DND-41 (cell line): ENCODE results near the gene AGK.

Experiments
- ATAC-seq: fragments of 200-7000 bp; cut with Tn5 transposase; 3 replicates; pipeline ENCODE4 v1.9.1; 2021; ENCODE audit warnings: low read depth; ENCODE audit not compliant: insufficient read depth
- DNase-seq: peaks from one replicate; pipeline ENCODE4 v3.0.0-alpha.2; 2020
- H2AFZ ChIP-seq: 2 replicates; pipeline ENCODE4 v1.6.0; 2012; ENCODE audit warnings: low read depth, low read length
- H3K27ac ChIP-seq: 2 replicates; pipeline ENCODE4 v1.5.1; 2012; ENCODE audit warnings: low read length, inconsistent platforms
- H3K27me3 ChIP-seq: fragments of 200-600 bp; sonication (generic); 2 replicates; pipeline ENCODE4 v1.6.0; 2012; ENCODE audit warnings: low read length, mild to moderate bottlenecking, inconsistent platforms; ENCODE audit not compliant: insufficient read depth, poor library complexity
- H3K36me3 ChIP-seq: 2 replicates; pipeline ENCODE4 v1.5.1; 2012; ENCODE audit warnings: low read length, inconsistent platforms; ENCODE audit not compliant: insufficient read depth
- H3K4me1 ChIP-seq: 2 replicates; pipeline ENCODE4 v1.5.1; 2012; ENCODE audit warnings: mild to moderate bottlenecking, low read length; ENCODE audit not compliant: insufficient read depth
- H3K4me2 ChIP-seq: 2 replicates; pipeline ENCODE4 v1.6.0; 2012; ENCODE audit warnings: mild to moderate bottlenecking, moderate library complexity, low read length, inconsistent platforms; ENCODE audit not compliant: insufficient read depth
- H3K4me3 ChIP-seq, 2 experiments: fragments of 200-600 bp in 1 of 2; shearing (Covaris generic) in 1 of 2; 2 replicates each; pipeline ENCODE4 v1.5.1; 2012 to 2016; ENCODE audit warnings: inconsistent platforms in 2 of 2, low read length in 2 of 2, mild to moderate bottlenecking in 2 of 2, low read depth in 1 of 2, moderate library complexity in 1 of 2
- H3K79me2 ChIP-seq: 2 replicates; pipeline ENCODE4 v1.6.0; 2012; ENCODE audit warnings: low read length, inconsistent platforms; ENCODE audit not compliant: insufficient read depth
- H3K9ac ChIP-seq: 2 replicates; pipeline ENCODE4 v1.6.0; 2012; ENCODE audit warnings: low read depth, mild to moderate bottlenecking, inconsistent platforms, low read length, moderate library complexity
- H3K9me3 ChIP-seq: 2 replicates; pipeline ENCODE4 v1.5.1; 2012; ENCODE audit warnings: low read length, moderate library complexity, mild to moderate bottlenecking, inconsistent platforms; ENCODE audit not compliant: insufficient read depth, severe bottlenecking
- H4K20me1 ChIP-seq: 2 replicates; pipeline ENCODE4 v1.6.0; 2012; ENCODE audit warnings: low read length; ENCODE audit not compliant: insufficient read depth
- EZH2 ChIP-seq: IDR thresholded peaks from 3 replicates; pipeline ENCODE4 v1.6.1; 2012; ENCODE audit warnings: borderline replicate concordance, low read depth, mild to moderate bottlenecking, moderate library complexity, low read length, inconsistent platforms; ENCODE audit not compliant: severe bottlenecking
- TF ChIP-seq, protein P1 (sequence below): IDR thresholded peaks from 2 replicates; pipeline ENCODE4 v1.5.1; 2012; ENCODE audit warnings: borderline replicate concordance, low read length, moderate library complexity, mild to moderate bottlenecking; ENCODE audit not compliant: poor library complexity, severe bottlenecking; ENCODE audit errors: extremely low read depth

AGK gene

DNA sequence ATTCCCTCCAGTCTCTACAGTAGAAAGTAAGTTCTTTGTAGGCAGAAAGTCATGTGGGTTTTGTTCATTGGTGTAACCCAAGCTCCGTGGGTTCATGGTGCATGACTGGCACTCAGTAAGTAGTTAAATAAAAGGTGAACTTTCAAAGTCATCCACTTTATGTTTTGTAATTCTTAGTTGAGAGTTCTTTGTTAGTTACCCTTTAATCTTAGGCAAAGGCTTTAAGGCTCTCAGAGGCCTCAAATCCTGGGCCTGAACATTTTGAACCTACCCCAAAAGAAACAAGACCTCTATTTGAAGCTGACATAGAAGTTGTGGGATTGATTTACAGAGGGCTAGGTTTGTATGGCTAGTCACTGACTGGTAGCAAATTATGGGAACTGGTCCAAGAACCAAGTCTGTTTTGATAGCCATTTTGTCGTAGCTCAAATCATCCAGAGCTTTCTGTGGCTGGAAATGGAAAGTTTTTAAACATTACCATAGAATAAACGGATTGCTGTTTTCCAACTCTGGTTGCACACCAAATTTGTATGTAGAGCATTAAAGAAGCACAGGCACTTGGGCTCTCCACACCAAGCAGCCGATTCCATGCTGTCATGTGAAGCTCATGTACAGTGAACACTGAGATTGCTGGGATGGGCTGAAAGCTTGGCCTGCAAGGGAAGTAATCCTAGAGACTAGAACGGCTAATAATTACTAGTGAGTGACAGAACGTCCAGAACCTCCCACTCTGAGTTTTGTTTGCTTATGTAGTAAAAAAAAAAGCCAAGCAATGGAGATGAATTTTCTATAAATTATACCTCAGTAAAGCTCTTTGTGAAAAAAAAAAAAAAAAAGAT is 97.3 kb downstream of the AGK start:
- no peak for TF ChIP-seq EZH2
- TF ChIP-seq, protein P1, sequence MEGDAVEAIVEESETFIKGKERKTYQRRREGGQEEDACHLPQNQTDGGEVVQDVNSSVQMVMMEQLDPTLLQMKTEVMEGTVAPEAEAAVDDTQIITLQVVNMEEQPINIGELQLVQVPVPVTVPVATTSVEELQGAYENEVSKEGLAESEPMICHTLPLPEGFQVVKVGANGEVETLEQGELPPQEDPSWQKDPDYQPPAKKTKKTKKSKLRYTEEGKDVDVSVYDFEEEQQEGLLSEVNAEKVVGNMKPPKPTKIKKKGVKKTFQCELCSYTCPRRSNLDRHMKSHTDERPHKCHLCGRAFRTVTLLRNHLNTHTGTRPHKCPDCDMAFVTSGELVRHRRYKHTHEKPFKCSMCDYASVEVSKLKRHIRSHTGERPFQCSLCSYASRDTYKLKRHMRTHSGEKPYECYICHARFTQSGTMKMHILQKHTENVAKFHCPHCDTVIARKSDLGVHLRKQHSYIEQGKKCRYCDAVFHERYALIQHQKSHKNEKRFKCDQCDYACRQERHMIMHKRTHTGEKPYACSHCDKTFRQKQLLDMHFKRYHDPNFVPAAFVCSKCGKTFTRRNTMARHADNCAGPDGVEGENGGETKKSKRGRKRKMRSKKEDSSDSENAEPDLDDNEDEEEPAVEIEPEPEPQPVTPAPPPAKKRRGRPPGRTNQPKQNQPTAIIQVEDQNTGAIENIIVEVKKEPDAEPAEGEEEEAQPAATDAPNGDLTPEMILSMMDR = no peak
- no peaks in the 10 kb centered on the region for H3K4me1 ChIP-seq
- H2AFZ ChIP-seq = no peak overlapping the region
- H3K9me3 ChIP-seq = no peaks in the 10 kb centered on the region
- no peak for DNase-seq
- no peak overlapping the region for H3K4me3 ChIP-seq
- no peak overlapping the region for H3K27ac ChIP-seq
- ATAC-seq = no peak
- H3K79me2 ChIP-seq = no peaks in the 10 kb centered on the region
- no peaks in the 10 kb centered on the region for H4K20me1 ChIP-seq
- no peak overlapping the region for H3K9ac ChIP-seq
- H3K27me3 ChIP-seq = no peaks in the 10 kb centered on the region
- H3K36me3 ChIP-seq = peaks cover 51% of the 10 kb centered on the region
- H3K4me2 ChIP-seq = no peak overlapping the region

DNA sequence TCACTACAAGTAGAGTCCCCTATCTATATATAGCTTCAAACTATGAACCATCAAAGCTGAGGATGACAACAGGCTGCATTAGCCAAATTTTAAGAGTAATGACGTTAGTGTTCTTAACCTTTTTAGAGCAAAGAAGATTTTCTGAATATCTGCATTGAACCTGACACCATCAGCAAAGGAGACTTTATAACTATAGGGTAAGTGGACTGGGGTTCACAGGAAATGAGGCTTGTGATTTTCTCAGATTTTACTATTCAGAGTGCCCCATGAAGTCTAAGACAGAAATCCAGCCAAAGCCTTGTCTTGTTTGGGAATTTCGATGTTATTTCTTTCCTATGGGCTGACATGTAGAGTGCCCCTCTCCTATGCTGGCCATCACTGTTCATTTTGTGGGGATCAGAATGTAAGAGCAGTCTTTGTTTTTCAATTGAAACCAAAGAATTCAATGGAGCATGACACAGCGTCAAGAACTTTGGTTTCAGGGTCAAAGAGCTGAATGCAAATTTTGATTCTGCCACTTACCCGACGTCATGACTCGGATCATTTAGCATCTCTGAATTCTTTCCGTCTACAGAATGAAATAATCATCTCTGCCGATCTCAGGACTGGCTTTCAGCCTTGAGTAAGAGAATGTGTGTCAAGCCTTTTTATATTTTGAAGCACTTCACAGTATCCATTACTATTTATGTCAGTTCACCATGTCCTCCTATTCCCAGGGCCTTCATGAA is 98.1 kb downstream of the AGK start:
- H3K4me2 ChIP-seq = no peak overlapping the region
- no peak overlapping the region for H3K4me3 ChIP-seq
- no peak overlapping the region for H2AFZ ChIP-seq
- no peaks in the 10 kb centered on the region for H4K20me1 ChIP-seq
- ATAC-seq = no peak
- H3K27ac ChIP-seq = no peak overlapping the region
- peaks cover 49% of the 10 kb centered on the region for H3K36me3 ChIP-seq
- no peak for TF ChIP-seq EZH2
- TF ChIP-seq, protein P1 = no peak
- H3K4me1 ChIP-seq = no peaks in the 10 kb centered on the region
- DNase-seq = no peak
- H3K9me3 ChIP-seq = no peaks in the 10 kb centered on the region
- H3K79me2 ChIP-seq = no peaks in the 10 kb centered on the region
- no peaks in the 10 kb centered on the region for H3K27me3 ChIP-seq
- H3K9ac ChIP-seq = no peak overlapping the region

DNA sequence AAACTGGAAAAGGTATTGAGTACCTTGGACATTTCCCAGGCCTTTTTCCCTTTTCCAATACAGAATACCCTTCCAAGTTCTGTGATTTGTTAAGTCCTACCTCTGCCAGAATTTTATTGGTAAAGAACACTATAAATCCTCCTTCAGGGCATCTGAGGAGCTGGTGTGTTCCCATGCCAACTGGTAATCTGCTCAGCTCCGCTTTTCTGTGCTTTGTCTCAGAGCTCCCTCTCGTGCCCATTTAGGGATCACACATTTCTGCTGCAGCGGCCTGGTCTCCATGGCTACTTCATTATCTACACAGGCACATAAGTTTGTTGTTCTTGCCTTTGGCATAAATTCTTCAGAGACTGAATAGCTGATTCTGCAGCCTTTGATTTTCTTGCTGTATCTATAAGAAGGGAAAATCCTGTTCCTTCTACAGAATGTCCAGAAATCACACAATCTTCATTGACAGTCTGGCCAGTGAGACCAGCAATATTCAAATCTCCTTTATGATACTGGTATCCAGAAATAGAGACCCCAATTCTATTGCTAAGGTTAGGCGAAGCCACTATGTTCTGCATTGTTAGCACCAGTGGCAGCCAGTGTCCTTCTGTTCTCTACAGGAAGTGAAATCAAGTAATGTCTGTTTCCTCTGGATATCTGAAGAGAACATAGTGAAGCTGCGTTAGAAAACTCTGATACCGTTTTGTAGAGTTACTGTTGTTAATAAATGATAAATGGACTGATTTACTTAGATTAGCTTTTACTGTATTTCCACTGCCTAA is 98.8 kb downstream of the AGK start:
- H3K27ac ChIP-seq = no peak overlapping the region

More for the DNA sequence above, 98.8 kb downstream of the AGK start:
- no peak for ATAC-seq
- Histone ChIP-seq H3K9me3 (no peaks in the 10 kb centered on the region), H4K20me1 (no peaks in the 10 kb centered on the region), H3K9ac (no peak overlapping the region), H3K4me3 (no peak overlapping the region), H3K4me1 (no peaks in the 10 kb centered on the region), H3K4me2 (no peak overlapping the region), H3K36me3 (peaks cover 53% of the 10 kb centered on the region), H2AFZ (no peak overlapping the region), H3K79me2 (no peaks in the 10 kb centered on the region), H3K27me3 (no peaks in the 10 kb centered on the region)
- TF ChIP-seq EZH2 = no peak
- TF ChIP-seq, protein P1 = no peak
- DNase-seq = no peak
